Esophagus squamous epithelium (tissue), 5 donors: ENCODE data around the gene SGMS1. TPM values are rescaled to one million over a fixed set of nuclear protein-coding genes. Genes with fewer than 3 reads are reported as not detected.
A peak's percentile ranks its signal among the peaks of the same experiment; 100 is the strongest.
"Not testable (repeated sequence)": the region's sequence is repeated elsewhere in the genome, so short reads cannot be mapped to it uniquely, and the experiment has no call there.

Source experiments
- DNase-seq: peaks from one replicate; lab custom pipeline; 2025; lab: John Stamatoyannopoulos, UW
- H3K27ac ChIP-seq, 4 donors: fragments of 200-600 bp; sonication (generic); one replicate each; pipeline ENCODE4 v1.5.1; 2016 to 2019; ENCODE audit warnings: mild to moderate bottlenecking in 1 of 4
- H3K27me3 ChIP-seq, 4 donors: fragments of 200-600 bp; sonication (generic); 1 replicate in 3 of 4; 2 replicates in 1 of 4; pipeline versions ENCODE4 v1.5.1 to v1.6.0; 2017 to 2021; ENCODE audit warnings: antibody characterized with exemption in 1 of 4
- H3K36me3 ChIP-seq, 3 donors: fragments of 200-600 bp; sonication (generic); one replicate each; pipeline ENCODE4 v1.5.1; 2016 to 2019
- H3K4me1 ChIP-seq, 3 donors: fragments of 200-600 bp; sonication (generic); one replicate each; pipeline ENCODE4 v1.5.1; 2017 to 2019
- H3K4me3 ChIP-seq, 4 donors: fragments of 200-600 bp; sonication (generic); 1 replicate in 3 of 4; 2 replicates in 1 of 4; pipeline ENCODE4 v1.5.1; 2016 to 2019; ENCODE audit warnings: mild to moderate bottlenecking in 2 of 4, moderate library complexity in 1 of 4
- H3K9me3 ChIP-seq, 3 donors: fragments of 200-600 bp; sonication (generic); one replicate each; pipeline ENCODE4 v1.5.1; 2016 to 2019
- CTCF ChIP-seq, 6 experiments: fragments of 450-650 bp in 4 of 6; fragments of 200-600 bp in 2 of 6; sonication (generic) in 2 of 6; IDR thresholded peaks; one replicate each; pipeline ENCODE4 v1.5.1; 2016 to 2019; ENCODE audit warnings: antibody characterized with exemption in 6 of 6, mild to moderate bottlenecking in 4 of 6, moderate library complexity in 4 of 6
- POLR2A ChIP-seq, 4 donors: fragments of 450-650 bp; IDR thresholded peaks; one replicate each; pipeline ENCODE4 v1.6.1; 2017; ENCODE audit warnings: antibody characterized with exemption in 4 of 4, mild to moderate bottlenecking in 4 of 4, moderate library complexity in 3 of 4
- WGBS, 2 donors: methylation state at CpG; one replicate each; pipeline ENCODE4 v1.1.5; 2018; 5-methylcytosine and 5-hydroxymethylcytosine counted together
- intact Hi-C: fragments of 100-400 bp; cut with DNase I; formaldehyde crosslinking; loops from one replicate; pipeline ENCODE4 v1.15.0; 2022
- total RNA-seq, 4 donors: library from RNA; depleted of rRNA; stranded (reverse); fragments of >200 nt; gene quantifications; one replicate each; pipeline ENCODE4 v1.1.0, GENCODE V29; 2016
- donor health status: DM: yes; HTN: yes; CAD: no.

The SGMS1 gene
- total RNA-seq, 4 donors from 2014 or later, result 39.4 to 64.1 (median 54.9) TPM

- H3K36me3 ChIP-seq, result no peaks in the 10 kb centered on the region
- intact Hi-C loops, result no loop called here
- H3K4me1 ChIP-seq, result peaks cover 4 to 38% (median 10%) of the 10 kb centered on the region in 3 donors
- no peak overlapping the region for H3K4me3 ChIP-seq
- H3K27me3 ChIP-seq, result no peaks in the 10 kb centered on the region
- no peak for DNase-seq
- TF ChIP-seq POLR2A (IDR thresholded peaks at IDR 0.05) (no peak), CTCF (IDR thresholded peaks at IDR 0.05) (no peak)
- H3K27ac ChIP-seq, result peak overlapping the region; percentile 43 to 73 (median 56)
- H3K9me3 ChIP-seq, result no peaks in the 10 kb centered on the region
- 50 to 56% methylated on average over 5 to 9 of the region's 10 CpGs for WGBS, 2 donors
Observed at GRCh38 chr10:50503661-50504320, 120.0 kb downstream of the SGMS1 start.

DNA sequence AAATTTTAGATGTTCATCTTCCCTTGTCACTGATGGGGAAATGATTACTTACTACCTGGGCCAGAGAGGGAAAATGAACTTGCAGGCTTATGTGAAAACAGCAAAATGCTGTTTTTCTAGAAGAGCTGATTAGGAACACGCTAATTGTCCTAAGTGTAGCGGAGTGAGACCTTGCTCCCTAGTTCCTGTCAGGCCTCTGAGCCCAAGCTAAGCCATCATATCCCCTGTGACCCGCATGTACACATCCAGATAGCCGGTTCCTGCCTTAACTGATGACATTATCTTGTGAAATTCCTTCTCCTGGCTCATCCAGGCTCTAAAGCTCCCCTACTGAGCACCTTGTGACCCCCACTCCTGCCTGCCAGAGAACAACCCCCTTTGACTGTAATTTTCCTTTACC, 120.6 kb downstream of the SGMS1 start:
- H3K36me3 ChIP-seq, H3K4me3 ChIP-seq, intact Hi-C loops, DNase-seq, H3K9me3 ChIP-seq, H3K27me3 ChIP-seq: not testable (repeated sequence)
- H3K27ac ChIP-seq, result peak overlapping the region; percentile 43 to 73 (median 56)
- WGBS, 2 donors, result 88 to 95% methylated on average over 4 of the region's 4 CpGs
- H3K4me1 ChIP-seq, result peaks cover 4 to 40% (median 10%) of the 10 kb centered on the region in 3 donors

GRCh38 chr10:50501924-50502452, 121.8 kb downstream of the SGMS1 start:
- intact Hi-C loops, result no loop called here
- DNase-seq, result no peak
- Histone ChIP-seq H3K27ac (peak overlapping the region in 3 of 4 donors; percentile 50 to 78 (median 66)), H3K36me3 (no peaks in the 10 kb centered on the region), H3K9me3 (no peaks in the 10 kb centered on the region), H3K27me3 (no peaks in the 10 kb centered on the region), H3K4me3 (no peak overlapping the region), H3K4me1 (peaks cover 4 to 51% (median 13%) of the 10 kb centered on the region in 3 donors)
- WGBS, 2 donors, result 33 to 60% methylated on average over 1 of the region's 1 CpG
- TF ChIP-seq CTCF (IDR thresholded peaks at IDR 0.05), result no peak
- TF ChIP-seq POLR2A (IDR thresholded peaks at IDR 0.05), result no peak

GRCh38 chr10:50501478-50501877, 122.3 kb downstream of the SGMS1 start:
- peak overlapping the region in 3 of 4 donors; percentile 50 to 78 (median 66) for H3K27ac ChIP-seq
- intact Hi-C loops, result no loop called here
- H3K9me3 ChIP-seq, result no peaks in the 10 kb centered on the region
- DNase-seq, result no peak
- H3K4me3 ChIP-seq, result no peak overlapping the region
- H3K27me3 ChIP-seq, result no peaks in the 10 kb centered on the region
- no peaks in the 10 kb centered on the region for H3K36me3 ChIP-seq
- H3K4me1 ChIP-seq, result peaks cover 4 to 51% (median 13%) of the 10 kb centered on the region in 3 donors
- 28 to 47% methylated on average over 2 of the region's 2 CpGs for WGBS, 2 donors
- TF ChIP-seq CTCF (IDR thresholded peaks at IDR 0.05) (no peak), POLR2A (IDR thresholded peaks at IDR 0.05) (no peak)

DNA sequence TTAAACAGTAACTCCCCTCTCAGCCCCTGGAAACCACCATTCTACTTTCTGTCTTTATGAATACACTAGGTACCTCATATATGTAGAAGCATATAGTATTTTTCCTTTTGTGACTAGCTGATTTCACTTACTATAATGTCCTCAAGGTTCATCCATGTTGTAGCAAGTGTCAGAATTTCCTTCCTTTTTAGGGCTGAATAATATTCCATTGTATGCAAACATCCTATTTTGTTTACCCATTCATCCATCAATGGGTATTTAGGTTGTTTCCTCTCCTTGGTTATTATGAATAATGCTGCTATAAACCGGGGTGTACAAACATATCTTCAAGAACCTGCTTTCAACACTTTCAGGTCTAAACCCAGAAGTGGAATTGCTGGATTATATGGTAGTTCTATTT, 125.3 kb downstream of the SGMS1 start:
- no peak overlapping the region for H3K4me3 ChIP-seq
- no peaks in the 10 kb centered on the region for H3K36me3 ChIP-seq
- no peaks in the 10 kb centered on the region for H3K9me3 ChIP-seq
- no peak for DNase-seq
- WGBS, 2 donors, result 76 to 86% methylated on average over 1 of the region's 1 CpG
- H3K27ac ChIP-seq, result peak overlapping the region in 1 of 4 donors; percentile 67
- peaks cover 4 to 36% (median 13%) of the 10 kb centered on the region in 3 donors for H3K4me1 ChIP-seq
- TF ChIP-seq CTCF (IDR thresholded peaks at IDR 0.05) (no peak), POLR2A (IDR thresholded peaks at IDR 0.05) (no peak)
- no peaks in the 10 kb centered on the region for H3K27me3 ChIP-seq
- intact Hi-C loops, result no loop called here
